Measurements from ENCODE around the gene MXI1. TPM values are rescaled to one million over a fixed set of nuclear protein-coding genes. Genes with fewer than 3 reads are reported as not detected.
A peak's percentile ranks its signal among the peaks of the same experiment; 100 is the strongest.
"Not testable (repeated sequence)": the region's sequence is repeated elsewhere in the genome, so short reads cannot be mapped to it uniquely, and the experiment has no call there.

Gene MXI1
- total RNA-seq, 2 experiments from 2014 or later: 29.8 to 33.2 TPM

- DNase-seq (no peak), ATAC-seq (ENCODE audit: low read depth) (no peak)
- Mint-ChIP-seq H3K27me3 (no peaks in the 10 kb centered on the region), H3K4me3 (no peak overlapping the region), H3K9me3 (no peaks in the 10 kb centered on the region), H3K4me1 (peaks cover 17% of the 10 kb centered on the region), H3K36me3 (peaks cover 40% of the 10 kb centered on the region), H3K27ac (no peak overlapping the region)
- POLR2A ChIA-PET: interaction anchor here (1.0 kb wide), 1 partner anchor 32 kb away, joined by 3 read pairs; no protein-coding TSS in a partner anchor
Observed at GRCh38 chr10:110242511-110242910, 35.1 kb downstream of the MXI1 start.

- no peak overlapping the region for H3K27ac Mint-ChIP-seq
- no peak overlapping the region for H3K4me3 Mint-ChIP-seq
- POLR2A ChIA-PET: no interaction called here
- no peak for ATAC-seq (ENCODE audit: low read depth)
- peaks cover 33% of the 10 kb centered on the region for H3K36me3 Mint-ChIP-seq
- no peaks in the 10 kb centered on the region for H3K9me3 Mint-ChIP-seq
- peaks cover 17% of the 10 kb centered on the region for H3K4me1 Mint-ChIP-seq
- H3K27me3 Mint-ChIP-seq: no peaks in the 10 kb centered on the region
- no peak for DNase-seq
Observed at GRCh38 chr10:110244550-110244949, 37.1 kb downstream of the MXI1 start.

GRCh38 chr10:110247833-110248232 lies 40.4 kb downstream of the MXI1 start:
- POLR2A ChIA-PET; H3K4me3 Mint-ChIP-seq; DNase-seq; H3K27ac Mint-ChIP-seq; H3K27me3 Mint-ChIP-seq; ATAC-seq (ENCODE audit: low read depth); H3K9me3 Mint-ChIP-seq: not testable (repeated sequence)
- peaks cover 19% of the 10 kb centered on the region for H3K4me1 Mint-ChIP-seq
- H3K36me3 Mint-ChIP-seq: peaks cover 22% of the 10 kb centered on the region

- H3K4me3 Mint-ChIP-seq; ATAC-seq (ENCODE audit: low read depth); POLR2A ChIA-PET; DNase-seq; H3K27ac Mint-ChIP-seq; H3K9me3 Mint-ChIP-seq; H3K27me3 Mint-ChIP-seq: not testable (repeated sequence)
- Mint-ChIP-seq H3K36me3 (peaks cover 25% of the 10 kb centered on the region), H3K4me1 (peaks cover 22% of the 10 kb centered on the region)
Observed at GRCh38 chr10:110249489-110249888, 42.1 kb downstream of the MXI1 start.

GRCh38 chr10:110251392-110251791 lies 44.0 kb downstream of the MXI1 start:
- H3K4me1 Mint-ChIP-seq: peaks cover 24% of the 10 kb centered on the region
- POLR2A ChIA-PET: not testable (repeated sequence)

GRCh38 chr10:110252151-110252550 lies 44.7 kb downstream of the MXI1 start:
- POLR2A ChIA-PET: no interaction called here
- H3K4me3 Mint-ChIP-seq: no peak overlapping the region
- no peaks in the 10 kb centered on the region for H3K27me3 Mint-ChIP-seq
- no peak overlapping the region for H3K27ac Mint-ChIP-seq
- peaks cover 6% of the 10 kb centered on the region for H3K9me3 Mint-ChIP-seq
- H3K36me3 Mint-ChIP-seq: peaks cover 22% of the 10 kb centered on the region
- peaks cover 24% of the 10 kb centered on the region for H3K4me1 Mint-ChIP-seq
- DNase-seq (no peak), ATAC-seq (ENCODE audit: low read depth) (peak; percentile 33)

More at GRCh38 chr10:110251392-110251791, 44.0 kb downstream of the MXI1 start:
- not testable (repeated sequence) for ATAC-seq (ENCODE audit: low read depth); H3K27me3 Mint-ChIP-seq; H3K9me3 Mint-ChIP-seq; DNase-seq; H3K4me3 Mint-ChIP-seq
- H3K27ac Mint-ChIP-seq: peak overlapping the region; percentile 5
- H3K36me3 Mint-ChIP-seq: peaks cover 25% of the 10 kb centered on the region

- Mint-ChIP-seq H3K27me3 (no peaks in the 10 kb centered on the region), H3K36me3 (peaks cover 15% of the 10 kb centered on the region), H3K4me1 (peaks cover 20% of the 10 kb centered on the region), H3K9me3 (peaks cover 6% of the 10 kb centered on the region), H3K4me3 (peak overlapping the region; percentile 40), H3K27ac (peak overlapping the region; percentile 66)
- no peak for ATAC-seq (ENCODE audit: low read depth)
- POLR2A ChIA-PET: no interaction called here
- no peak for DNase-seq
Observed at GRCh38 chr10:110254467-110254866, 47.1 kb downstream of the MXI1 start.

GRCh38 chr10:110258542-110258941 lies 51.1 kb downstream of the MXI1 start:
- peaks cover 2% of the 10 kb centered on the region for H3K27me3 Mint-ChIP-seq
- POLR2A ChIA-PET: no interaction called here
- peaks cover 5% of the 10 kb centered on the region for H3K4me1 Mint-ChIP-seq
- H3K9me3 Mint-ChIP-seq: peaks cover 6% of the 10 kb centered on the region
- peaks cover 15% of the 10 kb centered on the region for H3K36me3 Mint-ChIP-seq
- ATAC-seq (ENCODE audit: low read depth) (no peak), DNase-seq (no peak)
- H3K4me3 Mint-ChIP-seq: no peak overlapping the region
- no peak overlapping the region for H3K27ac Mint-ChIP-seq

- ATAC-seq (ENCODE audit: low read depth) (no peak), DNase-seq (no peak)
- POLR2A ChIA-PET: no interaction called here
- Mint-ChIP-seq H3K4me3 (no peak overlapping the region), H3K27me3 (peaks cover 2% of the 10 kb centered on the region), H3K9me3 (peaks cover 6% of the 10 kb centered on the region), H3K4me1 (peaks cover 4% of the 10 kb centered on the region), H3K27ac (no peak overlapping the region), H3K36me3 (peaks cover 13% of the 10 kb centered on the region)
Observed at GRCh38 chr10:110259317-110259716, 51.9 kb downstream of the MXI1 start.

GRCh38 chr10:110260746-110261477 lies 53.5 kb downstream of the MXI1 start:
- Mint-ChIP-seq H3K4me3 (no peak overlapping the region), H3K36me3 (peaks cover 6% of the 10 kb centered on the region), H3K27me3 (peaks cover 2% of the 10 kb centered on the region), H3K9me3 (peaks cover 3% of the 10 kb centered on the region), H3K27ac (no peak overlapping the region), H3K4me1 (no peaks in the 10 kb centered on the region)
- POLR2A ChIA-PET: no interaction called here
- no peak for ATAC-seq (ENCODE audit: low read depth)
- DNase-seq: no peak

- DNase-seq: no peak
- no peak overlapping the region for H3K27ac Mint-ChIP-seq
- no peaks in the 10 kb centered on the region for H3K9me3 Mint-ChIP-seq
- POLR2A ChIA-PET: no interaction called here
- ATAC-seq (ENCODE audit: low read depth): no peak
- no peaks in the 10 kb centered on the region for H3K36me3 Mint-ChIP-seq
- no peak overlapping the region for H3K4me3 Mint-ChIP-seq
- no peaks in the 10 kb centered on the region for H3K4me1 Mint-ChIP-seq
- H3K27me3 Mint-ChIP-seq: peaks cover 2% of the 10 kb centered on the region
Observed at GRCh38 chr10:110263164-110263563, 55.8 kb downstream of the MXI1 start.

- ATAC-seq (ENCODE audit: low read depth): no peak
- Mint-ChIP-seq H3K36me3 (peaks cover 1% of the 10 kb centered on the region), H3K27ac (no peak overlapping the region), H3K4me3 (no peak overlapping the region), H3K27me3 (peaks cover 5% of the 10 kb centered on the region), H3K9me3 (no peaks in the 10 kb centered on the region), H3K4me1 (peaks cover 13% of the 10 kb centered on the region)
- no peak for DNase-seq
- POLR2A ChIA-PET: no interaction called here
Observed at GRCh38 chr10:110265573-110266193, 58.3 kb downstream of the MXI1 start.

GRCh38 chr10:110267276-110267675 lies 59.9 kb downstream of the MXI1 start:
- Mint-ChIP-seq H3K36me3 (peaks cover 1% of the 10 kb centered on the region), H3K9me3 (no peaks in the 10 kb centered on the region), H3K4me1 (peaks cover 16% of the 10 kb centered on the region), H3K27me3 (peaks cover 4% of the 10 kb centered on the region), H3K27ac (no peak overlapping the region), H3K4me3 (no peak overlapping the region)
- no peak for ATAC-seq (ENCODE audit: low read depth)
- POLR2A ChIA-PET: no interaction called here
- no peak for DNase-seq

GRCh38 chr10:110268442-110268841 lies 61.0 kb downstream of the MXI1 start:
- Mint-ChIP-seq H3K36me3 (peaks cover 1% of the 10 kb centered on the region), H3K4me1 (peaks cover 20% of the 10 kb centered on the region), H3K4me3 (no peak overlapping the region), H3K27me3 (peaks cover 3% of the 10 kb centered on the region), H3K9me3 (no peaks in the 10 kb centered on the region), H3K27ac (no peak overlapping the region)
- no peak for ATAC-seq (ENCODE audit: low read depth)
- POLR2A ChIA-PET: no interaction called here
- no peak for DNase-seq
